WTC11 (cell line): ENCODE measurements around the gene TRMU. TPM values are rescaled to one million over a fixed set of nuclear protein-coding genes. Genes with fewer than 3 reads are reported as not detected.

Experiments
- ATAC-seq: fragments of 200-7000 bp; cut with Tn5 transposase; 2 replicates; pipeline ENCODE4 v1.10.0; 2021; ENCODE audit warnings: mild to moderate bottlenecking, moderate library complexity
- CTCF ChIA-PET: fragments of 300-600 bp; sonication (Branson Sonifier 250); formaldehyde crosslinking; loops from one replicate; lab custom pipeline; 2021; ENCODE audit warnings: antibody characterized with exemption; lab: Charles Lee
- POLR2A ChIA-PET: fragments of 350-600 bp; sonication (Branson Sonifier 250); formaldehyde crosslinking; loops from one replicate; lab custom pipeline; 2021; ENCODE audit warnings: antibody characterized with exemption; lab: Charles Lee
- DNase-seq: peaks from one replicate; pipeline ENCODE4 v3.0.0; 2021; ENCODE audit warnings: low spot score
- H3K27ac Mint-ChIP-seq: 2 replicates; pipeline ENCODE4 v1.8.0; 2021; ENCODE audit warnings: mixed read lengths
- H3K27me3 Mint-ChIP-seq: 2 replicates; pipeline ENCODE4 v1.8.0; 2021; ENCODE audit warnings: low read depth, mild to moderate bottlenecking, moderate library complexity, mixed read lengths
- H3K36me3 Mint-ChIP-seq: 2 replicates; pipeline ENCODE4 v1.8.0; 2021; ENCODE audit warnings: mixed read lengths
- H3K4me1 Mint-ChIP-seq: 2 replicates; pipeline ENCODE4 v1.8.0; 2022; ENCODE audit warnings: mixed read lengths
- H3K4me3 Mint-ChIP-seq: 2 replicates; pipeline ENCODE4 v1.8.0; 2021; ENCODE audit warnings: mild to moderate bottlenecking, moderate library complexity, mixed read lengths
- H3K9me3 Mint-ChIP-seq: 2 replicates; pipeline ENCODE4 v1.8.0; 2021; ENCODE audit warnings: mixed read lengths
- ATF3 ChIP-seq: sonication (generic); formaldehyde crosslinking; conservative IDR thresholded peaks from 2 replicates; pipeline ENCODE4 v1.8.1; 2022; ENCODE audit warnings: mild to moderate bottlenecking, missing genetic modification reagents
- CTCF ChIP-seq: fragments of 200-600 bp; IDR thresholded peaks from 2 replicates; pipeline ENCODE4 v1.8.0; 2022; ENCODE audit warnings: antibody characterized with exemption
- E2F1 ChIP-seq: sonication (generic); formaldehyde crosslinking; IDR thresholded peaks from 2 replicates; pipeline ENCODE4 v1.8.0; 2022; ENCODE audit warnings: mild to moderate bottlenecking, missing genetic modification reagents
- FOXK1 ChIP-seq: sonication (generic); formaldehyde crosslinking; IDR thresholded peaks from 2 replicates; pipeline ENCODE4 v1.8.0; 2022; ENCODE audit warnings: mild to moderate bottlenecking, moderate library complexity, missing genetic modification reagents
- GABPB1 ChIP-seq: sonication (generic); formaldehyde crosslinking; IDR thresholded peaks from 2 replicates; pipeline ENCODE4 v1.8.1; 2023; ENCODE audit warnings: mild to moderate bottlenecking, missing genetic modification reagents
- KAT7 ChIP-seq: sonication (generic); formaldehyde crosslinking; IDR thresholded peaks from 2 replicates; pipeline ENCODE4 v1.8.1; 2023; ENCODE audit warnings: missing genetic modification reagents, mild to moderate bottlenecking, borderline replicate concordance
- MXD4 ChIP-seq: fragments of 250-450 bp; sonication (Bioruptor Pico); IDR thresholded peaks from 2 replicates; pipeline ENCODE4 v1.8.0; 2021; ENCODE audit warnings: mild to moderate bottlenecking, moderate library complexity, borderline replicate concordance
- NFATC4 ChIP-seq: fragments of 250-450 bp; sonication (Bioruptor Pico); IDR thresholded peaks from 2 replicates; pipeline ENCODE4 v1.9.0; 2021; ENCODE audit warnings: mild to moderate bottlenecking
- PREB ChIP-seq: sonication (generic); formaldehyde crosslinking; IDR thresholded peaks from 2 replicates; pipeline ENCODE4 v1.8.1; 2022; ENCODE audit warnings: mild to moderate bottlenecking, missing genetic modification reagents, moderate library complexity, borderline replicate concordance
- RORB ChIP-seq: fragments of 250-450 bp; sonication (Bioruptor Pico); IDR thresholded peaks from 2 replicates; pipeline ENCODE4 v1.9.0; 2021; ENCODE audit warnings: mild to moderate bottlenecking
- TEAD4 ChIP-seq: sonication (generic); formaldehyde crosslinking; IDR thresholded peaks from 2 replicates; pipeline ENCODE4 v1.8.0; 2022; ENCODE audit warnings: mild to moderate bottlenecking, missing genetic modification reagents
- TP53 ChIP-seq: sonication (generic); formaldehyde crosslinking; IDR thresholded peaks from 2 replicates; pipeline ENCODE4 v1.8.1; 2023; ENCODE audit warnings: mild to moderate bottlenecking, missing genetic modification reagents
- USF1 ChIP-seq: sonication (generic); formaldehyde crosslinking; IDR thresholded peaks from 2 replicates; pipeline ENCODE4 v1.8.0; 2022; ENCODE audit warnings: mild to moderate bottlenecking, missing genetic modification reagents
- ZBTB21 ChIP-seq: sonication (generic); formaldehyde crosslinking; IDR thresholded peaks from 2 replicates; pipeline ENCODE4 v1.8.1; 2023; ENCODE audit warnings: mild to moderate bottlenecking, missing genetic modification reagents, borderline replicate concordance
- ZMAT4 ChIP-seq: fragments of 250-450 bp; sonication (Bioruptor Pico); IDR thresholded peaks from 2 replicates; pipeline ENCODE4 v1.9.0; 2021; ENCODE audit warnings: mild to moderate bottlenecking
- ZNF138 ChIP-seq: sonication (generic); formaldehyde crosslinking; conservative IDR thresholded peaks from 2 replicates; pipeline ENCODE4 v1.8.1; 2022; ENCODE audit warnings: mild to moderate bottlenecking, moderate library complexity, missing genetic modification reagents
- ZNF263 ChIP-seq: sonication (generic); formaldehyde crosslinking; IDR thresholded peaks from 2 replicates; pipeline ENCODE4 v1.8.1; 2022; ENCODE audit warnings: low read depth, mild to moderate bottlenecking, moderate library complexity, missing genetic modification reagents
- ZNF281 ChIP-seq: sonication (generic); formaldehyde crosslinking; IDR thresholded peaks from 2 replicates; pipeline ENCODE4 v1.8.0; 2023; ENCODE audit warnings: mild to moderate bottlenecking, missing genetic modification reagents
- total RNA-seq: library from RNA; stranded (reverse); gene quantifications from 3 replicates; pipeline ENCODE4 v1.2.3, GENCODE V29; 2021

TRMU gene
- total RNA-seq, 1 experiment from 2014 or later = 103 TPM

- TF ChIP-seq ZNF281 (CRISPR knock-in tag) (no peak), RORB (CRISPR knock-in tag) (no peak), TEAD4 (CRISPR knock-in tag) (no peak)
Observed at GRCh38 chr22:46315976-46316375, 19.5 kb upstream of the TRMU start (continued).

- no peak overlapping the region for H3K27ac Mint-ChIP-seq
- H3K27me3 Mint-ChIP-seq = no peaks in the 10 kb centered on the region
- ChIA-PET POLR2A (interaction anchor here (1.1 kb wide), 1 partner anchor 18 kb away, joined by 3 read pairs; the partner anchor contains the start of gene TRMU), CTCF (interaction anchor here (1.4 kb wide), 1 partner anchor 311 kb away, joined by 3 read pairs; no protein-coding TSS in a partner anchor)
- no peaks in the 10 kb centered on the region for H3K4me1 Mint-ChIP-seq
- TF ChIP-seq ZMAT4 (CRISPR knock-in tag) (no peak), ZBTB21 (CRISPR knock-in tag) (no peak), KAT7 (CRISPR knock-in tag) (no peak), CTCF (no peak), GABPB1 (CRISPR knock-in tag) (no peak), MXD4 (no peak), TP53 (no peak), E2F1 (CRISPR knock-in tag) (no peak), ATF3 (CRISPR knock-in tag) (no peak), ZNF138 (no peak), PREB (CRISPR knock-in tag) (no peak), USF1 (CRISPR knock-in tag) (no peak), ZNF263 (CRISPR knock-in tag) (no peak), FOXK1 (CRISPR knock-in tag) (no peak), NFATC4 (no peak)
- H3K4me3 Mint-ChIP-seq = no peak overlapping the region
- no peak for DNase-seq
- peaks cover 42% of the 10 kb centered on the region for H3K36me3 Mint-ChIP-seq
- ATAC-seq = no peak
- no peaks in the 10 kb centered on the region for H3K9me3 Mint-ChIP-seq
Observed at GRCh38 chr22:46317646-46318045, 17.9 kb upstream of the TRMU start.
